SKM-1 treated with dmso at 0.1 percent for 144 hours (cell line): ENCODE data around the gene IFT80.
A peak's percentile ranks its signal among the peaks of the same experiment; 100 is the strongest.

Experiments
- DNase-seq: peaks from one replicate; lab custom pipeline; 2025; ENCODE audit not compliant: unreplicated experiment; lab: John Stamatoyannopoulos, UW

The IFT80 gene

GRCh38 chr3:160401291-160402095, 2.5 kb upstream of the IFT80 start:
- DNase-seq, result peak; percentile 16

- no peak for DNase-seq
These were observed 1.7 kb upstream of the IFT80 start for GRCh38 chr3:160400702-160401150.

- peak; percentile 41 for DNase-seq
These were observed 1.1 kb upstream of the IFT80 start for GRCh38 chr3:160400030-160400701.

GRCh38 chr3:160398820-160399124, 253 bp downstream of the IFT80 start:
- peak; percentile 56 for DNase-seq

GRCh38 chr3:160395297-160395696, 3.7 kb downstream of the IFT80 start:
- no peak for DNase-seq

- DNase-seq, result no peak
These were observed 5.0 kb downstream of the IFT80 start for GRCh38 chr3:160394009-160394392.

GRCh38 chr3:160393346-160394008, 5.5 kb downstream of the IFT80 start:
- DNase-seq, result no peak

- DNase-seq, result no peak
These were observed 6.2 kb downstream of the IFT80 start for GRCh38 chr3:160392798-160393197.

GRCh38 chr3:160390565-160391138, 8.4 kb downstream of the IFT80 start:
- no peak for DNase-seq

GRCh38 chr3:160384639-160385318, 14.2 kb downstream of the IFT80 start:
- DNase-seq, result no peak

GRCh38 chr3:160381470-160381869, 17.6 kb downstream of the IFT80 start:
- DNase-seq, result no peak

GRCh38 chr3:160379628-160380214, 19.3 kb downstream of the IFT80 start:
- no peak for DNase-seq

GRCh38 chr3:160378331-160379109, 20.5 kb downstream of the IFT80 start:
- DNase-seq, result no peak

- no peak for DNase-seq
These were observed 22.3 kb downstream of the IFT80 start for GRCh38 chr3:160376681-160377080.

- no peak for DNase-seq
These were observed 24.1 kb downstream of the IFT80 start for GRCh38 chr3:160374925-160375324.

GRCh38 chr3:160374472-160374871, 24.6 kb downstream of the IFT80 start:
- DNase-seq, result no peak

GRCh38 chr3:160373655-160374054, 25.4 kb downstream of the IFT80 start:
- DNase-seq, result no peak

GRCh38 chr3:160372780-160373179, 26.2 kb downstream of the IFT80 start:
- DNase-seq, result no peak

- no peak for DNase-seq
These were observed 27.8 kb downstream of the IFT80 start for GRCh38 chr3:160370987-160371857.
